GM19193 (cell line): ENCODE results near the gene SPATA21.

Experiments used
- POLR2A ChIP-seq: IDR thresholded peaks from 4 replicates; pipeline ENCODE4 v1.6.1; 2011; ENCODE audit not compliant: insufficient read depth, insufficient read length; ENCODE audit errors: extremely low read depth

The SPATA21 gene

DNA sequence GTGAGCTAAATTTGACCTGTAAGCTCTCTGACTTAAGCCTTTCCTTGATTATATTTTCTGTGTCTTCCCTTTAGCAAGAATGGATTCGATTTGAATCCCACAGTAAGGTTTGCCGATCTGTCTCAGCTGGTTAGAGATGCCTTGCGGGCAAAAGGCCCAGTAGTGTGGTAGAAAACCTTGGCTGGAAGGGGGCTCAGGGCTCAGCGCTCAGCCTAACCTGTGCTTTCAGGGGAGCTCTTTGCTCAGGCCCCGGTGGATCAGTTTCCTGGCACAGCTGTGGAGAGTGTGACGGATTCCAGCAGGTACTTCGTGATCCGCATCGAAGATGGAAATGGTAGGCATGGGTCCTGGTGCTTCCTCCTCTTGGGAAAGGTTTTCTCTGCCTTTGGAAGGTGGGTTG lies 10.4 kb upstream of the SPATA21 start:
- TF ChIP-seq POLR2A, result no peak

DNA sequence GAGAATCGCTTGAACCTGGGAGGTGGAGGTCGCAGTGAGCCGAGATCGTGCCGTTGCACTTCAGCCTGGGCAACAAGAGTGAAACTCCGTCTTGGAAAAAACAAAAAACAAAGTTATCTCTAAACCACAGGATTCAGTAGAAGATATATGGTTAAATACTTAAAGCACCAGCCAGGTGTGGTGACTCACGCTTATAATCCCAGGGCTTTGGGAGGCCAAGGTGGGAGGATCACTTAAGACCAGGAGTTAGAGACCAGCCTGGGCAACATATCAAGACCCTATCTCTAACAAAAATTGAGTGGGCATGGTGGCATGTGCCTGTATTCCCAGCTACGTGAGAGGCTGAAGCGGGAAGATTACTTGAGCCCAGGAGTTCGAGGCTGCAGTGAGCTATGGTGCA lies 8.9 kb upstream of the SPATA21 start:
- no peak for TF ChIP-seq POLR2A

DNA sequence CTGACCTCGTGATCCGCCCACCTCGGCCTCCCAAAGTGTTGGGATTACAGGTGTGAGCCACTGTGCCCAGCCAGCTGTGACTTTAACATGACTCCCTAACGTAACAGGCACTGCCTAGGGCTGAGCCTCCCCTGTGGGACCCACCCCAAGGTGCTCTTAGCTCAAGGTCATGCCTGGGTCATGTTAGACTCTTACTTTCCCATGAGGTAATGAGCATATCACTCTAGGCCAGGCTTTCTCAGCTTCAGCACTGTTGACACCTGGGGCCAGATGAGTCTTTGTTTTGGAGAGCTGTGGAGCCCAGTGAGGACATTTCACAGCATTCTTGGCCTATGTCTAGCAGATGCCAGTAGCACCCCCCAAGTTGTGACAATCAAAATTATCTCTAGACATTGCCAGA lies 7.8 kb upstream of the SPATA21 start:
- no peak for TF ChIP-seq POLR2A

DNA sequence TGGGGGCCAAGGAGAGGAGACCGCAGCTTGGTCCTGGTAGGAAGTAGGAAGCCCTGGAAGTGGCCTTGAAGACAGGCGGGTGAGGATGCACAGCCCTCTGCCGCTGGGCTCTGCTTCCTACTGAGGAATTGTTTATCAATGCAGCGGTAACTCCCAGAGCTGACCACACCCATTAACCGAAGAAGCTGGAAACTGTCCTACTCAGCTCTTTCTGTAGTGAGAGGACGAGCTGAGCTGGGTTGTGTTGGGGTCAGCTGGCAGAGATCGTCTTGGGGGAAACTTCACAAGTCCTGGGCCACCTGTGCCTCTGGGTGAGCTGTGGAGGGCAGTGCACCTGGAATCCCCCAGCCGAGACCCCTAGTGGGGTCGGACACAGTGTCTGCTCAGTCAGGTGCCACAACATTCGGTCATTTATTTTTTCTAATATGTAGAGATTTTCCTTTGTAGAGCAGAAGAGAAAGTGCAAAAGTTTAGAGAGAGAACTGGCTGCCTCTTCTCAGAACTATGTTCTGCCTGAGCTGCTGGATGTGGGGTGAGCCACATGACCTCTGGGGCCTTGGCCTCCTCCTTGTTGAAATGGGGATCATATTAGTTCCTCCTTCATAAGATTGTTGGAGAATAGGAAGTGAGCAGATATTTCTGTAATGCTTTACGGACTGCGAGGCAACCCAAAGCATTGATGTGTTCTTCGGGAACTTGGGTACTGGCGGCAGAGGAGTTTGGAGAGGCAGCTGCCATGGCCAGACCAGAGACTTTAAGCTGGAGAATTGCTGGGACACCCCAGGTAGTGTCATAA lies 6.9 kb upstream of the SPATA21 start:
- TF ChIP-seq POLR2A, result no peak

DNA sequence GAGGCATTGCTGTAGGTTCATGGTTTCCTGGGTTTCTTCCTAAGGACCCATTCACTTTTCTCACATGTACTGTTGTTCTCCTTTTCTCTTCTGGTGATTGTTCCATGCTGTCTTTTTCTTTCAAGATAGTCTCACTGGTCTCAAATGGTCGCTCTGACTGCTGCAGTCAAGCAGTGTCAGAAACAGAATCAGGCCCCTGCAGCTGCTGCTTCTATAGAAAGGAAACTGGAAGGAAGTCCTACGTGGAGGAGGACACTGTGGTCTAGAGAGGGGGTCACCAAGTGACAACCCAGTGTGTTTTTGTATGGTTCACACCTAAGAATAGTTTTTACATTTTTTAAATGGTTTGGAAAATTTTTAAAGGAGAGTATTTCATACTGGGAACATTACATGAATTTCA lies 5.7 kb upstream of the SPATA21 start:
- no peak for TF ChIP-seq POLR2A

DNA sequence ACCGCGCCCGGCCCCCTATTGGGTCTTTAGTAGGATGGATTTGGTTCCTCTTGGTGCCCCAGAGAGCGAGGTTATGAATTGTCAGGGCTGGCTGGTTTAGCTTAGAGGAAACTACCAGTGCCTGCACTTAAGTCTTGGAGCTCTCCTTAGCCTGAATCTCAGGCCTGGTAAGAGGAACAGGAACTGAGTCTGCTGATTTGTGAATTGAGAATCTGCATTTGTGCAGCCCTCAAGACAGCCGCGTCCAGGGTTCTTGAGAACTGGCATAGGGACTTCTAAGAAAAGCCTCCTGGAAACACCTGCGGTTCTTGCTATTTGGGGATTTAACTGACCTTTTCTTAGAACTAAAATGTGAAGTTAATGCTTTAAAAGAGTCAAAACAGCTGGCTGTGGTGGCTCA lies 5.0 kb upstream of the SPATA21 start:
- TF ChIP-seq POLR2A, result no peak

DNA sequence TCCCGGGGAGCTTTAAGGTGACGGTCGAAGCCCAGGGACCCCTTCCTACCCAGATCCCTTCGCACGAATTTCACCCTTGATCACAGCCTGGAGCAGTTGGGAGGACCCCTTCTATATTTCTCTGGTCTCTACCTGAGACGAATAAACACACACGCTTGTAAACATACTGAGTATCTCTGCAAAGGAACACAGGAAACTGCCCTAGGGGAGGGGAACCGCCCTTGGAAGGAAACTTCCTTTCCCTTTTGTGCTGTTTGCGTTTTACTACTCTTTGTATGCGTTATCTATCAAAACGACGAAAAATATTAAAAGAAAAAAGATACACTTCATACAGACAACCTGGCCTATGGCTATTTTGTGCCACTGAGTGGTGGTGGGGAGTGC lies 4.0 kb upstream of the SPATA21 start:
- TF ChIP-seq POLR2A, result no peak

DNA sequence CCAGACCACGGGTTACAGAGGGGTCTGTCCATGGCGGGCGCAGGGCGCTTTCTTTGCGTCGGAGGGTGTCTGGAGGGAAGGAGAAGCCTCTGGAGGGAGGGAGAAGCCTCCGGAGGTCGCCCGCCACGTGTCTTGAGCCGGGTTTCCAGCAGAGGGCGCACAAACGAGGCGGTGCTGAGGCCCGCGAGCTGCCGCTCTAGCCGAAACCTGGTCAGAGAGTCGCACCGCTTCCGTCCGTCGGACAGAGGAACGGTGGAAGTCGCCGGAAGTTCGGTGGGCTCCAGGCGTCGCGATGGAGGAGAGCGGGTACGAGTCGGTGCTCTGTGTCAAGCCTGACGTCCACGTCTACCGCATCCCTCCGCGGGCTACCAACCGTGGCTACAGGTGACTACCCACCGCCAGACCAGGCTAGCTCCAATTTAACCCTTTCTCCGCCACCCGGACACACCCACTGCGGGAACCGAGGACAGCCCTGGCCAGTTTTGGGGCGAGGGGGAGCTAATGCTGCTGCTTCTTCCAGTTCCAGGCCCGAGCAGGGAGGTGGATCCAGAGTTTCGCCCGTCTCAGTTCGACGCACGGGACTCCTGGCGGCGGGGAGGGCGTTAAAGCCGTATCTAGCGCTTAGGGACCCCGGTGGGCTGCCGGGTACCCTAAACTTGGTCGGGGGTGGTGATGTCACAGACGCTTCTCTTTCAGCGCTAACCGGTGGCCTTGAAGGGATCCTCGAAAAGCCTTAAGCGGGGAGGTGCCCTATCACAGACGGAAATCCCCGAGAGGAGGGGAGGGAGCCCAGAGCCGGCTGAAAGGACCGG lies 3.5 kb upstream of the SPATA21 start, which contains the start of gene NECAP2:
NECAP2 (plus strand) TSS at position 255 of the 812 bp plus-strand sequence; CDS start at position 293, 38 bp downstream.
- TF ChIP-seq POLR2A, result peak; percentile 94

DNA sequence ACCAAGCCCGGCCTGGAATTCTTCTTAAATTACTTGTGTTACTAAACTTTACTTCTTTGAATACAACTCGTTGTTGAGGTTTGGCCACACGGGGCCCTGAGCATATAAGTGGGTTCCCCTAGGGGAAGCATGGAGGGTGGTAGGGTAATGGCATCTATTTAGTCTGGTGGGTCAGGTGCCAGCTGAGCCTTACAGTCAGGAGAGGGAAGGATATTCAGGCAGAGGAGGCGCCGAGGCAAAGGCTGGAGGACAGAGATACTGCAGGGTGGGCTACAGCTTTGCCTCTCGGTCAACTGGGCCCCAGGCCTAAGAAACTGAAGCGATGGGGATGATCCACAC lies 2.9 kb upstream of the SPATA21 start:
- no peak for TF ChIP-seq POLR2A

DNA sequence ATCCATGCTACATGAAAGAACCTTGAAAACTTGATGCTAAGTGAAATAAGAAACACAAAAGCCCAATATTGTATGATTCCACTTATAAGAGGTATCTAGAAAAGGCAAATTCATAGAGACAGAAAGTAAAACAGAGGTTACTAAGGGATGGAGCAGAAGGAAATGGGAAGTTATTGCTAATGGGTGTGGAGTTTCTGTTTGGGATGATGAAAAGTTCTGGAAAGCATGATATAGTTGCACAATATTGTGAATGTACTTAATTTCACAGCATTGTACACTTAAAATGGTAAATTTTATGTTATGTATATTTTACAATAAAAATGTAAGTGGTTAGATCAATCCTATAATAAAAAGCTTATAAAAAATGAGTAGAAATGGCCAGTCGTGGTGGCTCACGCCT lies 1.7 kb upstream of the SPATA21 start:
- TF ChIP-seq POLR2A, result no peak

DNA sequence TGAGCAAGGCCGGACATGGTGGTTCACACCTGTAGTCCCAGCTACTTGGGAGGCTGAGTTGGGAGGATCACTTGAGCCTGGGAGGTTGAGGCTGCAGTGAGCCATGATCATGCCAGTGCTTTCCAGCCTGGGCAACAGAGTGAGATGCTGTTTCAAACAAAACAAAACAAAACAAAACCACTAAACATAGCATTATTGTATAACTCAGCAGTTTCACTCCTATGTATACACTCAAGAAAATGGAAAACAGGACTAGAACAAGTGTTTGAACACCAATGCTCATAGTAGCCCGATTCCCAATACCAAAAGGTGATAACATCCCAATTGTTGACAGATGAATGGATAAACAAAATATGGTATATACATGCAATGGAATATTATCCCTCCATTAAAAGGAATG lies 1.3 kb upstream of the SPATA21 start:
- no peak for TF ChIP-seq POLR2A

DNA sequence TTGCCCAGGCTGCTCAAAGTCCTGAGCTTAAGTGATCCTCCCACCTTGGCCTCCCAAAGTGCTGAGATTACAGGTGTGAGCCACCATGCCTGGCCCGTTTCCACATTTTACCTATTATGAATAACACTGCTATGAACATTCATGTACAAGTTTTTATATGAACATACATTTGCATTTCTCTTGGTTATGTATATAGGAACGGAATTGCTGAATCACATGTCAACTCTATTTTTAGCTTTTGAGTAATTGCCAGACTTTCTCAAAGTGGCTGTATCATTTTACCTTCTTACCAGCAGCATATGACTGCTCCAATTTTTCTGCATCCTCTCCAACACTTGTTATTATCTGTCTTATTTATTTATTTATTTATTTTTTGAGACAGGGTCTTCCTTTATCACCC lies 2.7 kb downstream of the SPATA21 start:
- no peak for TF ChIP-seq POLR2A

DNA sequence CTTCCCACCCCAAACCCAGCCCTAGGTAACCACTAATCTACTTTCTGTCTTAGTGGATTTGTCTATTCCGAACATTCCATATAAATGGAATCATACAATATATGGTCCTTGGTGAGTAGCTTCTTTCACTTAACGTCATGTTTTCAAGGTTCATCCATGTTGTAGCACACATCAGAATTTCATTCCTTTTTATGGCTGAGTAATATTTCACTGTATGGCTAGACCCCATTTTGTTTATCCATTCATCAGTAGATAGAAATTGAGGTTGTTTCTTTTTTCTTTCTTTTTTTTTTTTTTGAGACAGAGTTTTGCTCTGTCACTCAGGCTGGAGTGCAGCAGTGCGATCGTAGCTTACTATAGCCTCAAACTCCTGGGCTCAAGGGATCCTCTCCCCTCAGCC lies 3.2 kb downstream of the SPATA21 start:
- no peak for TF ChIP-seq POLR2A

DNA sequence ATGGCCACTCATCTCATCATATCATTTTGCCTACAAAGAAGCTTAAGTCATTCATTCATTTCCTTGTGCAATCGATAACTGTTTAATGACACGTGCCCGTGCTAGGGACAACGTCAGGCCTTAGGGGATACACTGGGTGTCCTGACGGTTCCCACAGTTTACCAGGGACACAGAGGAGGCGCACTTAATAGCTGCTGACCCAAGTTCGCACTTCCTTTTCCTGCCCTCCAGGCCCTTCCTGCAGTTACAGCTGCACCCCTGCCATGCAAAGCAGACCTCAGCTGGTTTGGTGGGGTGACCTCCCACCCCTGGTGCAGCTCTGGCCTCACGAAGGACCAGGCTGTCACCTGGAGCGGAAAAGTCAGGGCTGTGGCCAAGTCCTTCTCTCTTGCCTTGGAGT lies 4.2 kb downstream of the SPATA21 start:
- no peak for TF ChIP-seq POLR2A

DNA sequence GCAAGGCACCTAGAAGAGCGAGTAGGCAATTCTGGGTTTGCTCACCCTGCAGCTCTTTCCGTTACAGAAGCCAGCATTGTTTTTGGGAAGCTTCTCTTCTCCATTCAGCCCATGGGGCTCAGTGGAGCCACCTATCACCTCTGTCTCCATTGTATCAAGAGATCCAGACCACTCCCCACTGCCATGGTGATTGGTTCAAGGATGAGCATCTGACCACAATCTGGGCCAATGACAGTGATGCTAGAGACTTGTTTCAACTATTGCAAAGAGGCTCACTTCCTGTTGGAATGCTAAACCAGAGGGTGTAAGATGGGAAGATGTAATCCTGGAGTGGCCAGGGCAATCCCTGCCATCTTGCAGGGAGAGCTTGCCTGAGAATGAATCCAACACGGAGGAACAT lies 6.6 kb downstream of the SPATA21 start:
- no peak for TF ChIP-seq POLR2A

DNA sequence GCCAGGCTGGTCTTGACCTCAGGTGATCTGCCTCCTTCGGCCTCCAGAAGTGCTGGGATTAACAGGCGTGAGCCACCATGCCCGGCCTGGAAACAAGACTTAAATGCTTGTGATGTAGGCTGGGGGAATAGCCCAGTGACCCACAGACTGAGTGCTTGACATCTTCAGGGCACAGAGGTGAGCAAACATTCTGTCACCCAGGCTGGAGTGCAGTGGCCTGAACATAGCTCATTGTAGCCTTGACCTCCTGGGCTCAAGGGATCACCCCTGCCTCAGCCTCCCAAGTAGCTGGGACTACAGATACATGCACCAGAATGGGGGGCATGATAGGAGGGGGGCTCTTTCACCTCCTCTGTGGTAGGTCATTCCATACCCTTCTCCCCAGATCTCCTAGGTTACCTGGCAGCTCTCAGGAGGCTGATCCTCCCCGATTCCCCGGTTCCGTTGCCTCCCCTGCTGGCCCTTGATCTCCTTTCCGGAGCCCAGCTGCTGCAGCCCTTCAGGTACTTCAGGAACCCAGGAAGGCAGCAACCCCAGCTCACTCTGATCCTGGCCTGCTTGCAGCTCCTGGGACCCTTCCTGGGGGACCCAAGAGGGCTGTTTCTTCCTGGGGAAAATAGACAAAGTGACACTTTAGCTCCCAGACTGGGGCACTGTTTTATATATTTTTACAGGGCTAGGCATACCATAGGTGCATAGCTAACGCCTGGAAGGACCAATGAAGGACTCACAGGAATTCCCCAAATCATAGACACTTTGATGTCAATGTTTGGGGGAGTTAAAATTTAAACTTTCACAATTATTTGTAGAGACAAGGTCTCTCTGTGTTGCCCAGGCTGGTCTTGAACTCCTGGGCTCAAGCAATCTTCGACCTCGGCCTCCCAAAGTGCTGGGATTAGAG lies 11.8 kb downstream of the SPATA21 start:
- TF ChIP-seq POLR2A, result no peak

DNA sequence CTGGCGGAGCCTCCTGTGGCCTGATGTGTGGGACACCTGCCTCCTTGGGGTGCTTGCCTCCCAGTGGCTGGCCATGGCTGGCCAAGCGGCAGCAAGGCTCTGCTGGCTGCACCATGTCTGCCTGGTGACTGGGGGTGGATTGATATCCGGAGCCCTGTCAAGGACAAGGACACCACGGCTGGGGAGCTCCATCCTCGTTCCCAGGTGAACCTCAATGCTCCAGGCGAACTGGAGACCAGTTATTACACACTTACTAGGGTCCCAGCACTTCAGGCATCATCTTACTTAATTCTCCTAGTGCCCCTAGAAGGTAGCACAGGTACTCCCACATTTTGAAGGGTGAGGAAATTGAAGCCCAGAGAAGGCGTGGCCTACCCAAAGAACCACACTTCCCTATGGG lies 15.2 kb downstream of the SPATA21 start:
- no peak for TF ChIP-seq POLR2A
